ENCODE measurements around the gene ACTC1.
"Not testable (repeated sequence)": the region's sequence is repeated elsewhere in the genome, so short reads cannot be mapped to it uniquely, and the experiment has no call there.

Gene ACTC1

DNA sequence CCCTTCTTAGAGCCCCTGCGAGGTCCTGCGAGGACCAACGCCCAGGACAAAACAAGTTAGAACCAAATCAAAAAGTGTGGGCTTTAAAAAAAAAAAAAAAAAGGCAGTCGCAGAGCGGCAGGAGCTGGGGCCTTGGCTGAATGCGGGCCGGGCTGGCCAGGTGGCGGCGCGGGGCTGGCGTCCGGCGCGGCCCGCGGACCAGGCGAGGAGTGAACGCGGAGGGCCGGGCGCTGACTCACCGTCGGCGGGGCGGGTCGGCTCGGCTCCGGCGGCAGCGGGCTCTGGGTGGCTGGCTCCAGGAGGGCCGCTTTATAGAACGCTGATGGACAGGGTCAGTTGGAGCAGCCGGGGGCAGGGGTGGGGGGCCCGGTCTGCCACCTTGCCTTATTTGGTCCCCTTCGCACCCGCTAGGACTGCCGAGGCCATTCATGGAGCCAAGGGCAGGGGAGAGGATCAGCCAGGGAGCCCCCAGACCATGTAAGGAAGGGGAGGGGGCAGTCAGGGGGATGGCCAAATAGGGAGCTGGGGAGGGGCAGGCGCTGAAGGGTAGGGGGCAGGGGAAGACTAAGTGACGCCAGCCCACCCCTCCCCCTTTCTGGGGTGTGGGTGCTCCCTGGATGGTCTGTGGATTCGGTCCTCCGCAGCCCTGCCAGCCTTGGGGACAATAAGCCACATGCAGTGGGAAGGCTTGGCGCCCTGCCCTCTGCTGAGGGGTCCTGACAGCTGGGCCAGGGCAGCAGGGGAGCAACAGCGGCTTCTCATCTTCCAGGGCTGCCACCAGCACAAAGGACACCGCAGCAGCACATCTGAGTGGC, at the start of gene ACTC1:
ACTC1 (minus strand) TSS at position 283 of the 815 bp plus-strand sequence. CDS start 741 bp downstream, outside the sequence.
- DNase-seq (ENCODE audit: low spot score) = no peak

DNA sequence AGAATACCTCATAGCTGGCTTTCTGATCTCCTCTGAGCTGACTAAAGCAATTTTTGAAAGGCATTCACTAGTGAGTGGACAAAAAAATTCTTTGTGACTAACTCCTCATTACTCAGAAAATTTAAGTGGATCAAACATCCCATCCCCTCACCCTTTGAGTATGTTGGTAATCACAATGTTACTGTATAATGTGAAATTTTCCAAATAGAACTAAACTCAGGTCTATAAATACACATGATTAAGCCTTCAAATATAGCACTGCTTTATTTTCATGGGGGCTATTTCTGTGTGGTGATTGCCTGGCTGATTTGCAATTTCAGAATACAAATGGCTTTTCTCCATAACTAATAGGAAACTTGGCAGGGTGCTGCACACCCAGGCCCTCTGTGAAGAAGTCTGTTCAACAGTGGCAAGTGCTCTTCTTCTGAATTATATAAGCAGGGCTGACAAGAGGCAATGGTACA, 45.9 kb upstream of the ACTC1 start:
- no peak for DNase-seq (ENCODE audit: low spot score)

DNA sequence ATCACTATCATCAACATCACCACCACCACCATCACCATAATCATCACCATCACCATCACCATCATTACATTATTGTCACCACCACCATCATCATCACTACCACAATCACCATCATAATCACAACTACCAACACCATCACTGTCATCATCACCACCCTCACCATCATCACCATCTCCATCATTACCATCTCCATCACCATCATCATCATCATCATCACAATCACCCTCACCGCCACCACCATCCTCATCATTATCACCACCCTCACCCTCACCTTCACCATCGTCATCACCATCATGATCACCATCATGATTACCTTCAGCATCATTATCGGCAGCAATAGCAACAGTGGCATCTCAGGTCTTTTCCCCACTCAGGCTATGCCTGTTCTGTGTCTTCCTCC, 42.9 kb upstream of the ACTC1 start:
- no peak for DNase-seq (ENCODE audit: low spot score)

DNA sequence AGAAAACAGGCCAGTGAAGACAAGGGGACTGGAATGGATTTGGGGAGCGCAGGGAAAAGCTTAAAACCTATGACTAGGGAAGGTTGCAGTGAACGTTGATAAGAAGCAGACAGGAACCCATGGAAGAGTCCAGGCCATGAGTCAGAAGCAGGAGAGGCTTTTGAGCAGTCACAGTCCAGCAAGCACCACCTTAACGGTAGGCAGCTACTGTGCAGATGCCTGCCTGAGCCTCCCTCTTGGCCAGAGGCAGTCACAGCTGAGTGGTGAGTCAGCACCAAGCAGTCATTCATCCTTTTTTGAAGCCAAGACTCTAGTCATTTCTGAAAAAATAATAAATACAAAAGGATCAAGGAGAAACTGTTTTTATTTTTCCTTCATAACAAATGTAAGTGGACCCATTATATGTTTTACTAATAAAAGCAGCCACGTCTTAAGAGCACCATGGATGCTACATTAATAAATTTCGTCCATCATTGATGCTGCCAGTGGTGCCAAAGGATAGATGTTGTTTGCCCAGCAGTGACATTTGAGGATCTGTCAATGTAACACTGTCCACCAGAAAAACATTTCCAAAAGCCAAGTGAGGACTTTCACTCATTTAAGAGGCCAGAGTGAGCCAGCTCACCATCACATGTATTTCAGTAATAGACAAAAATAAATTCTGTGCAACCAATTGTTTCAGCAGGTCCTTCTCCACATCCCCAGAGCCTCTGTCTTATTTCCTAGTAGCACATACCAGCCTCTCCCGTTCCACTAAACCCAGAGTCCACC, 42.1 kb upstream of the ACTC1 start:
- DNase-seq (ENCODE audit: low spot score) = no peak

DNA sequence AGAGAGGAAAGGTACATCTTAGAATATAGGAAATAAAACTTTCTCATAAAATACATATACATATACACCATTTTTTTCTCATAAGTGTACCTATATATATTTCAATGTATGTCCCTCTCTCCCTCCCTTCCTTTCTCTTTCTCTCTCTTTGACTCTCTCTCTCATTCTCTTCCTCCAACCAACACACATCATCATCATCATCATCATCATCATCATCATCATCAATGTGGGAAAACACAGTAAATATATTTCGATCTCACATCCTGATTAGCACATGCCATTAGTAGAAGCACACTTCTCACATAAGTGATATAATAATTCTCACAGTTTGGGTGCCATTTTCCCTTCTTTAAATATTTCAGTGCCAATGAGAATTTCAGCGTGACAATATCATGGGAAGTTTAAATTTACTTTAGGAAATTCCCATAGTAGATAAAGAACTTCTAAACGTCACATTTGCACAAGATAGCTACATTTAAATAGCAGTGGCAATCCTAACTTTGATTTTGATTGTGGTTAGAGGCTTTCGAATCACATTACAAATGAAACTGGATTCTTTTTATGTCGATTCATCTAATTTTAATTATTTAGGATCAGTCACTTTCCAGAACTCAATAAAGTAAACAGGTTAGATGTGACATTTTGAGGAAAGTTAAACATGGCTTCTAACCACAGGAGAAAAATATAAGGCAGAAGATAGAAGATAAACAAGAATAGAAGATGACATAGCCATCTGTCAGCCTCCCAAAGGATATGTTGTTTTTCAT, 33.0 kb upstream of the ACTC1 start:
- DNase-seq (ENCODE audit: low spot score) = no peak

DNA sequence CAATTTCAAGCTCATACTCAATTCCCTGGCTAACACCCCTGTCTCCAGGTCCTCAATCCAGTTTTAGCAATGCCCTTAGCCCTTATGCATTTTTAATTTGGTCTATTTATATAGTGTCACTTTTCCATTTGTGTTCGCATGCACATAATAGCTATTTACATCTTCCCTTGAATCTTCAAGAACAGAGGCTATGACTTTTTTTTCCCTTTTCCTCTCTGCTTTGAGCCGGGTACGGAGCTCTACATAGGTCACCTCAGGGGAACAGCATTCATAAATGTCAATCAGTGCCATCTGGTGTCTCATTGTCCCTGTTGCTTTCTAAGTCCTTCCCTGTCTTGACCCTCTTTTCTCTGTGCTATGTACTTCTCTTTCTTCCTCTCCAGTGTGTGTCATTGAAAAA, 26.5 kb upstream of the ACTC1 start:
- peak; percentile 45 for DNase-seq (ENCODE audit: low spot score)

DNA sequence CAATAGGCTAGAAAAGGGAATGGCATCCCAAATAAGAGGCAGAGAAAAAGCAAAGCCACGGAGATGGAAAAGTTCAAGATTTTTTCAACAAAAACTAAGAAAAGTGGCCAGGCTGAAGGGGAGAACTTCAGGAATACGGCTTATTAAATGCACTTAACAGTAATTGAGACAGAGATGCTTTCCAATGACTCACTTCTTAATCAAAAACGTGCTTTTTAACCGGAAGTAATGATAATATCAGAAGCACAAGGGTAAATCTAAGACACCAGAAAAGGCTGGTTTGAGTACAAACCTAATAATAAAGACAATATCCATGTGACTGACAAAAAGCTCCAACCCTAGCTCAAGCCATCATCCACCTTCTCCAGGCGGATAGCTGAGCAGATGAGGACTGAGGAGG, 24.8 kb upstream of the ACTC1 start:
- no peak for DNase-seq (ENCODE audit: low spot score)

DNA sequence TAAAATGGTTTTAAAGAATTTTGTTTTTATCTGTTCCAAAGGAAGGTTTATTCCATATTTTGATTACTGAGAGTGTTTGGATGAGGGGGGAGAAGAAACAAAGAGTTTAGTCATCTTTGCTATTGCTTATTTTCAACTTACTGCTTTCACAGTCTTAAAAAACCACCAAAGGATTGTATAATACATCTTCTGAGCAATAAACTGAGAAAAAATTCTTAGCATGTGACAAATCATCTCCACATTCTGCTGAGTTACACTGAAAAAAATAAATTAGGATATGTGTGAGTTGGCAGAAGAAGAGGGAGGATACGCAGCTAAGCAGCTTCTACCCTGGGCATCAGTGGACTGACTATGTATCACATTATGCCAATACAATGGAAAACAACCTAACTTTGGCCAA, 23.2 kb upstream of the ACTC1 start:
- DNase-seq (ENCODE audit: low spot score) = no peak

DNA sequence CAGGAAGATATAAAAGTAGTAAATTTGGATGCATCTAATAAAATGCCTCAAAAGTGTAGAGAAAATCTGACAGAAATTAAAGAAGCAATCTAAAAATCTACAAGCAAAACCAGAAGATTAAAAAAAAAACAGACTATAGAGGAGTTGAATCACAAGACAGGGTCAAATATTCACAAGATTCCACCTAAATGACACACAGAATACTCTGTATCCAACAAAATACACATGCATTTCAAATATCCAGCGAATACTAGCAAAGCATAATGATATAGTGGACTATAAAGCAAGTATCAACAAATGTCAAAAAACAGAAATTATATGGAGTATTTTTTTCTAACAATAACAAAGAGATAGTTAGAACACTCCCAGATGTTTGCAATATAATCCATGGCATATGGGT, 20.5 kb upstream of the ACTC1 start:
- DNase-seq (ENCODE audit: low spot score) = no peak

DNA sequence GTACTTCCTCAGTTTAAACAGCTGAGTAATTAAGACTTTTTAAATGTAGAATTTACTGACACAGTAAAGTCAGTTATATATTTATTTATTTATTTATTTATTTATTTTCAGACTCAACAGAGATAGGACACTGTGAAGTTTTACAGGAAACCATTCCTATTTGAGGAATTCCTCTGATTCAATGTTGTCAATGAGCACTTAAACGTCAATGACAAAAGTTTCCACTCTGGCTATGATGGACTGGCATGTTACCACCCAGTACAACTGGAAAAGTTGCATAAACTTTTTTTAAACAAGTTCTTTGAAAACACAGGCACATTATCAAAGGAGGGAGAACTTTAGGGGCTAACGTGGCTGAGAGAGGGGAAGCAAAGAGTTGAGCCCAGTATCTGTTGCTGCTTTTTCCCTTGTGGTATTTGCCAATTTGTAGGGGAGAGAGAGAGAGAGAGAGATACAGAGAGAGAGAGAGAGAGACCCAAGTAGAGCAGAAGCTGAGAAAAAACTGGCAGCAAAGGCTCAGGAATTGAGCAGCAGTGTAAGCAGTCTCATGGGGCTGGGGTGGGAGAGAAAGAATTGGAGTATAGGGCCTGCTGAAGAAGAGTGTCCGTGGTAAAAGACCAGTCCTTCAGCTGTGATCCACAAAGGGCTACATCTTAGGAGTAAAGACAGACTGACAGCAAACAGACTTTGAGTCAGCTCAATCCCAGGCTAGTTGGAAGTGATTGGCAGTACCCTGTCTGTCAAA, 18.3 kb upstream of the ACTC1 start:
- no peak for DNase-seq (ENCODE audit: low spot score)

DNA sequence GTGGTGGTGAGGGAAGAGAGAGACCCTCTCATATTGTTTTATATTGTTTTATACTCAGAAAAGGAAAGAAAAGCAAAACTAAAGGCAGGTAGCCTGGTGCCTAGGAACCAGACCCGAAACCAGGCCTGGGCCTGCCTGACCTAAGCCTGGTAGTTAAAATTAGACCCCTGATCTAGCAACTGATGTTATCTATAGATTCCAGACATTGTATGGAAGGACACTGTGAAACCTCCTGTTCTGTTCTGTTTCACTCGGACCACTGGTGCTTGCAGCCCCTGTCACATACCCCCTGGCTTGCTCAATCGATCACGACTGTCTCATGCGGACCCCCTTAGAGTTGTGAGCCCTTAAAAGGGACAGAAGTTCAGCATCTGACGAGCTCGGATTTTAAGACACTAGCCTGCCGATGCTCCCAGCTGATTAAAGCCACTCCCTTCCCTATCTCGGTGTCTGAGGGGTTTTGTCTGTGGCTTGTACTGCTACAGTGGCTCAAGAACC, 17.6 kb upstream of the ACTC1 start:
- not testable (repeated sequence) for DNase-seq (ENCODE audit: low spot score)

DNA sequence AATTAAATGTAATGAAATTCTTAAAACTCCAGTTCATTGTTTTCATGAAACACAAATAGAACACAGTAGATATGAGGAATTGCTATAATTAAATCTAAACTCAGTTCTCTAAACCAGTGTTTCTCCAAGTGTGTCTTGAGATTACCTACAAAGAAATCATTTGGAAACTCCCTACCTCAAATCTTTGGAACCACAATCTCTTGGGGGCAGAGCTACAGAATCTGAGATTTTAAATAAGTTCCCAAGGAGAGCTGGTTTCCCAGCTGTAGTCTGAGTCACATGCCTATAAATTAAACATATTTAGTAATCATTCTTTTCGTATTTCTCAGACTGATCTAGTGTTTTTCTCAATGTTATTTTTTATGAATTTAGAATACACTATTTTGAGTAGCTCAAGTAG, 17.0 kb upstream of the ACTC1 start:
- DNase-seq (ENCODE audit: low spot score) = no peak

DNA sequence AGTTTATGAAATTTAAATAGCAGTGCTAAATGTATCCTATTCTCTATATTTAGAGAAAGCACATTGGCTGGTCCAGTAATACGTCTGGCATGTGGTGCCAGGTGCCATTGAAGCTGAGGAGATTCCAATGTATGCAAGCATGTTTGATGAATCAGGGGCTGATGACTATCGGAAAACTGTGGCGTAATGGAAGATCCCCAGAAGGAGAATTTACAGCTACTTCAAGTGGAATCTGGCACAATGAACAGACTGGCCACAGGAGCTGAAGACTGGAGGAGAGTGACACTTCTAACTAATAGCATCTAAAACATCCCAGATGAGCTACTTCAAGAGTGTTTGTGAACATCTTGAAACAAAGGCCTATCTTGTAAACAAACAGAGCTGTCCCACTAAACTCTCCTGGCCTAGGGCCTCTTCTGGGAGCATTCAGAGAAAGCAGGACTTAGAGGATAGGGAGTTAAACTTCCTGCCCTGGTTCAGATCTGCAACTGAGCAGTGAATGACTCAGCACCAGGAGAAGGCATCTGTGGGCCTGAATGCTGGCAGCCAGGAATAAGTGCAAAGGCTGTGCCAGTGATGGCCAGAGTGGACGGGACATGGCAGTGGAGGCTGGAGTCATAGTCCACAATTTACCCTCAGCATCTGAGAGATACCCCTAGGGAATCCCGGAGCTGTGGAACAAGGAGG, 15.2 kb upstream of the ACTC1 start:
- DNase-seq (ENCODE audit: low spot score) = no peak

DNA sequence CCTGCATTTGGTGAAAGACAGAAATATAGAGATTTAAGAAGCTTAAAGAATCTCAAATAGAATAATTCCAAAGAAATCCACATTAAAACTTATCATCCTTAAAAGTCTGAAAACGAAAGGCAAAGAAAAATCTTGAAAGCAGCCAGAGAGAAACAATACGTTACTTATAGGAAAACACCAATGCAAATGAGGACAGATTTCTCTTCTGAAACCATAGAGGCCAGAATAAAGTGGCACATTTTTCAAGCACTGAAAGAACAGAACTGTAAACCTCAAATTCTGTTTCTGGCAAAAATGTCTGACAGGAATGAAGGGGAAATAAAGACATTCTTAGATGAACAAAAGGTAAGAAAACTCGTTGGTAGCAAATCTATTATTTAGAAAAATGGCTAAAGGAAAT, 13.8 kb upstream of the ACTC1 start:
- DNase-seq (ENCODE audit: low spot score) = no peak

DNA sequence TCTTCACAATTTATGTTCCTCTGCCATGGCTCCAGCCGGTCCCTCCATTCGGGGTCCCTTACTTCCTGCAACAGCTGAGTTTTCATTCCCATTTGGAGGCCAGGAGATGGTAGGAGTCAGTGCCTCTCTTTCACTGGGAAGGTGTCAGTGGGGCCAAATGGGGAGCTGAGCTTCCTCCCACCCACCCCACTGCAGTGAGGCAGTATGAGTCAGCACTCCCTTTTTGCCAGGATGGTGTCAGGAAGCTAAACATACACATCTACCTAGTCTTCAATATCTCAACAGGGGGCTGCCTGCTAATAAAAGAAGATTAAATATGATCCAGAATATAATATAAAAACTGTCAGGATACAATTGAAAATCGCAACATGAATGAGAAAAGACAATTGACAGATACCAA, 12.7 kb upstream of the ACTC1 start:
- no peak for DNase-seq (ENCODE audit: low spot score)

DNA sequence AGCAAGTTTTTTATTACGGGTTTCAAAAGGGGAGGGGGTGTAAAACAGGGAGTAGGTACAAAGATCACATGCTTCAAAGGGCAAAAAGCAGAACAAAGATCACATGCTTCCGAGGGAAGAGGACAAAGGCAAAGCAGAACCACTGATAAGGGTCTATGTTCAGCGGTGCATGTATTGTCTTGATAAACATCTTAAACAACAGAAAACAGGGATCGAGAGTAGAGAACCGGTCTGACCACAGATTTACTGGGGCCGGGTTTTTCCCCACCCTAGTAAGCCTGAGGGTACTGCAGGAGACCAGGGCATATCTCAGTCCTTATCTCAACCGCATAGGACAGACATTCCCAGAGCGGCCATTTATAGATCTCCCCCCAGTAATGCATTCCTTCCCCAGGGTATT, 11.9 kb upstream of the ACTC1 start:
- not testable (repeated sequence) for DNase-seq (ENCODE audit: low spot score)

DNA sequence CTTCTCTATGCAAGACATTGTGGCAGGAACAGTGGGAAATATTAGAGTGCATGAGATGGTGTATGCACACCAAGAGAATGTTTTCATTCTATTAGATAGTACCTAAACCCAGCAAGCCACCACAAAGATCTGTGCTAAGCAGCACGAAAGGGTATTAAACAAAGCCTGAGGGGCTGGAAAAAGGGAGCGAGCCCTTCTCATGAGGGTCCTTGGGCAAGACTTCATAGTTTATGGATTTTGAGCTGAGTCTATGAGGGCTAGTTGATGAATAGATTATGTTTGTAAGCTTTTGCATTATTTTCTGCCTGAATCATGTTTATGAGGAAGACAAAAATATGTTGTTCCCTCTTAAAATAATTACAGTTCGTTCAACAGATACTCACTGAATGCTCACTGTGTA, 9.4 kb upstream of the ACTC1 start:
- DNase-seq (ENCODE audit: low spot score) = no peak

DNA sequence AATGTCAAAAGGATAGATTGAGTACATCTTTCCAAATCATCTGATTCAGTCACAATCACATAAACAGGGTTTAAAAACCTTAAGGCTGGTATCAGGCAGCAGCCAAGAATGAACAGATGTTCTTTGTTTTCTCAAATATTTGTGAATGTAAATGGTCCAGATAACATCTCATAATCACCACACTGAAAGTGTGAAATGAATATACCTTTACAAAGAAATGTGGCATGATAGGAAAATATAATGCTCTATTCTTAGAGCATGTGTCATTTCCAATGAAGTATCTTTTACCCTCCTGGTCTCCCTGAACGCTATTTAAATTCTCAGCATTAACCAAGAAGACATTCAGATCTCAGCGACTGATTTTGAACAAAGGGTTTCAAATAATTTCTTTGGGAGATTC, 8.8 kb upstream of the ACTC1 start:
- no peak for DNase-seq (ENCODE audit: low spot score)

DNA sequence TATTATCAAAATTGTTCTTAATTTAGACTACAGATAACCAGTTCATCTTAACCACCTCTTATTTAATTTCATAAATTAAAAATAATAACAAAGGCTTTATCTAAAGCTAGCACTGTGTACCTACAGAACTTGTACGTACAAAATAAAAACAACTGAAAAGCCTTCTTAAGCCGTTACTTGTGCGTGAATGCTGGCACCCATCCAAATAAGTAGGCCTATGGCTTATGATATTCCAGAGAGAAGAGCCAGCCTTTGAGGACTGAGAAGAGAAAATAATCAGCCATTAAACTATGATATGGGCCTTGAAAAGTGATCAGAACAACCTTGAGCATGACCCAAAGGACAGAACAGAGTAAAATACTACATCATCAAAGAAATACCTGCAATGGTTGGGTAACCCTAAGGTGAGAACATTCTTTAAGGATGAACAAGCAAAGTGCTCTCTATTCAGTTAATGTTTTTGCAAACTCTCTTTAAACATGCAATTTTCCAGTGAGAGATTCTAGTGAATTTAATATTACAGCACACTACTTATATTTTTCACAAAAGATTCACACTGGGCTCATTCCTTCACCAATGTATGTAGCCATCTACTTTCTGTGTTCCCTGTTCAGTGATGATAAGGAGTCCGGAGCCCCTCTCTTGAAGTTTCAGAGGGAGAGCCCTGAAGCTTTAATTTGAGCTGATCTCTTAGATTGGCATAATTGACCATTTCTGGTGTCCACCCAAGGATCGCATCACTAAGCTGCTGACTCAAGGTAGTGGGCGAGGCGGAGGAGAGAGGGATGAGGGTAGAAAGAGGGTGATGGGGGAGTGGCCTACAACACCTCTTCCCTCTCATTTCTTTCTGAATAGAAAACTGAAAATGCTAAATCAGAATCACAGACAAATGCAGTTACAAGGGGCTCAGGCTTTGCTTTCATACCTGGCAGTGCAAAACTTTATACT, 7.7 kb upstream of the ACTC1 start:
- DNase-seq (ENCODE audit: low spot score) = no peak

DNA sequence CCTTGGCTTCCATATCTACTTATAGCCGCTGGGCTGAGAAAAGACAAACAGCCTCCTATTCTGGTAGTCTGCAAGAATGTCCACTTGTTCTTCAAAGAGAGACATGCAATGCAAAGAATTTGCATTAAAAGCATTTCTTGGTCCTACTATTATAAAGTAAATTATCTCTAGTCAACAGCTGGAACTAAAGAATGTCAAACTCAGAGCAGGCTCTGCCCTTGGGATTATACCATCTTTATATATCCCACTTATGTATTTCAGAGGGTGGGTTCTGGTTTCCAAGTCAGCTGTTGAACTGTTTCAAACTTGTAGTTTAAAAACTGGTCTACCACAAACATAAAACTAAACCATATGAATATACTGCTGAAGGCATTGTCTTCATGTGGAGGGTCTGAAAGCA, 7.0 kb upstream of the ACTC1 start:
- no peak for DNase-seq (ENCODE audit: low spot score)

Measured in D341Med (cell line).